ENCODE data around the gene UBE2D2.

GRCh38 chr5:139660923-139661814 is 100.0 kb downstream of the UBE2D2 start:
- peak; percentile 7; the same call in 1 of the 2 replicates for TF ChIP-seq USF1 (IDR thresholded peaks at IDR 0.05)
- TF ChIP-seq TAF1 (IDR thresholded peaks at IDR 0.05; ENCODE audit: low read depth): 0 out of 2 replicates have a peak, but pooled peaks have one; percentile 31
- TF ChIP-seq, protein P1, sequence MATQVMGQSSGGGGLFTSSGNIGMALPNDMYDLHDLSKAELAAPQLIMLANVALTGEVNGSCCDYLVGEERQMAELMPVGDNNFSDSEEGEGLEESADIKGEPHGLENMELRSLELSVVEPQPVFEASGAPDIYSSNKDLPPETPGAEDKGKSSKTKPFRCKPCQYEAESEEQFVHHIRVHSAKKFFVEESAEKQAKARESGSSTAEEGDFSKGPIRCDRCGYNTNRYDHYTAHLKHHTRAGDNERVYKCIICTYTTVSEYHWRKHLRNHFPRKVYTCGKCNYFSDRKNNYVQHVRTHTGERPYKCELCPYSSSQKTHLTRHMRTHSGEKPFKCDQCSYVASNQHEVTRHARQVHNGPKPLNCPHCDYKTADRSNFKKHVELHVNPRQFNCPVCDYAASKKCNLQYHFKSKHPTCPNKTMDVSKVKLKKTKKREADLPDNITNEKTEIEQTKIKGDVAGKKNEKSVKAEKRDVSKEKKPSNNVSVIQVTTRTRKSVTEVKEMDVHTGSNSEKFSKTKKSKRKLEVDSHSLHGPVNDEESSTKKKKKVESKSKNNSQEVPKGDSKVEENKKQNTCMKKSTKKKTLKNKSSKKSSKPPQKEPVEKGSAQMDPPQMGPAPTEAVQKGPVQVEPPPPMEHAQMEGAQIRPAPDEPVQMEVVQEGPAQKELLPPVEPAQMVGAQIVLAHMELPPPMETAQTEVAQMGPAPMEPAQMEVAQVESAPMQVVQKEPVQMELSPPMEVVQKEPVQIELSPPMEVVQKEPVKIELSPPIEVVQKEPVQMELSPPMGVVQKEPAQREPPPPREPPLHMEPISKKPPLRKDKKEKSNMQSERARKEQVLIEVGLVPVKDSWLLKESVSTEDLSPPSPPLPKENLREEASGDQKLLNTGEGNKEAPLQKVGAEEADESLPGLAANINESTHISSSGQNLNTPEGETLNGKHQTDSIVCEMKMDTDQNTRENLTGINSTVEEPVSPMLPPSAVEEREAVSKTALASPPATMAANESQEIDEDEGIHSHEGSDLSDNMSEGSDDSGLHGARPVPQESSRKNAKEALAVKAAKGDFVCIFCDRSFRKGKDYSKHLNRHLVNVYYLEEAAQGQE (IDR thresholded peaks at IDR 0.05; ENCODE audit: low read depth): no peak
- no peak for TF ChIP-seq ZBTB7A (IDR thresholded peaks at IDR 0.05; ENCODE audit: low read depth)
- TF ChIP-seq EP300 (IDR thresholded peaks at IDR 0.05; ENCODE audit: borderline replicate concordance): peak; percentile 76
- peak; percentile 21; the same call in 1 of the 2 replicates for TF ChIP-seq RAD21 (IDR thresholded peaks at IDR 0.05; ENCODE audit: low read depth)
- TF ChIP-seq TCF12 (IDR thresholded peaks at IDR 0.05; ENCODE audit: low read depth): peak; percentile 66; the same call in 1 of the 2 replicates
